HK-2 (cell line): Measurements from ENCODE around the gene SERPINB4.

Experiments used
- DNase-seq: peaks from one replicate; pipeline ENCODE4 v3.0.0-alpha.2; 2018; ENCODE audit not compliant: unreplicated experiment

Gene SERPINB4

GRCh38 chr18:63627819-63628218 is 16.2 kb downstream of the SERPINB4 start:
- DNase-seq: no peak

GRCh38 chr18:63626431-63626830 is 17.6 kb downstream of the SERPINB4 start:
- no peak for DNase-seq

GRCh38 chr18:63624863-63625262 is 19.2 kb downstream of the SERPINB4 start:
- no peak for DNase-seq

GRCh38 chr18:63619661-63620060 is 24.4 kb downstream of the SERPINB4 start:
- no peak for DNase-seq

- DNase-seq: no peak
Measured at GRCh38 chr18:63617915-63618234, 26.2 kb downstream of the SERPINB4 start.

GRCh38 chr18:63617049-63617914 is 26.8 kb downstream of the SERPINB4 start:
- DNase-seq: no peak

- no peak for DNase-seq
Measured at GRCh38 chr18:63613420-63613819, 30.6 kb downstream of the SERPINB4 start.

- no peak for DNase-seq
Measured at GRCh38 chr18:63606526-63606925, 37.5 kb downstream of the SERPINB4 start.

GRCh38 chr18:63604791-63605567 is 39.1 kb downstream of the SERPINB4 start:
- no peak for DNase-seq

GRCh38 chr18:63603772-63604171 is 40.3 kb downstream of the SERPINB4 start:
- no peak for DNase-seq

- no peak for DNase-seq
Measured at GRCh38 chr18:63603355-63603754, 40.7 kb downstream of the SERPINB4 start.

- no peak for DNase-seq
Measured at GRCh38 chr18:63596964-63597363, 47.1 kb downstream of the SERPINB4 start.

- DNase-seq: no peak
Measured at GRCh38 chr18:63592471-63592870, 51.6 kb downstream of the SERPINB4 start.

GRCh38 chr18:63591725-63592124 is 52.3 kb downstream of the SERPINB4 start:
- DNase-seq: no peak

GRCh38 chr18:63590966-63591695 is 52.9 kb downstream of the SERPINB4 start:
- no peak for DNase-seq

GRCh38 chr18:63590373-63590772 is 53.7 kb downstream of the SERPINB4 start:
- no peak for DNase-seq

- DNase-seq: no peak
Measured at GRCh38 chr18:63588909-63589308, 55.1 kb downstream of the SERPINB4 start.
